Measurements from ENCODE around the gene SPAG17. TPM values are rescaled to one million over a fixed set of nuclear protein-coding genes. Genes with fewer than 3 reads are reported as not detected.

SPAG17 gene
- total RNA-seq, 4 donors from 2014 or later = 0.13 to 3.1 (median 1.4) TPM

DNA sequence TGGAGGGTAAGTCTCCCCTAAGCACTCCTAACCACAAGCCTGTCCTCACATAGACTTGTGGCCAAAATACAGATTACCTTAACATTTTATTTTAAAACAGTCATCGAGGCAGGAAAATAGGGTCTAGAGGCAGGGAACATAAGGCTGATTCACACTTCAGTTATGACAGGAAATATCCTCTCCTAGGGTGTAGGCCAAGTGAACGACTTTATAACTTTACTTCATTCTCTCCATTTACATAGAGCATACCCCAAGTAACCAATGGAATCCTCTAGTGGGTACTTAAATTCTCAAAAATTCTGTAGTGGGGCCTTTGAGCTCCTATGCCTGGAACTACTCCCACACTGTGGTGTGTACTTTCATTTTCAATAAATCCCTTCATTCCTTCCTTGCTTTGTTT, 142.5 kb downstream of the SPAG17 start:
- H3K27ac ChIP-seq = no peak overlapping the region
- H3K27me3 ChIP-seq = no peaks in the 10 kb centered on the region
- TF ChIP-seq, protein P1, sequence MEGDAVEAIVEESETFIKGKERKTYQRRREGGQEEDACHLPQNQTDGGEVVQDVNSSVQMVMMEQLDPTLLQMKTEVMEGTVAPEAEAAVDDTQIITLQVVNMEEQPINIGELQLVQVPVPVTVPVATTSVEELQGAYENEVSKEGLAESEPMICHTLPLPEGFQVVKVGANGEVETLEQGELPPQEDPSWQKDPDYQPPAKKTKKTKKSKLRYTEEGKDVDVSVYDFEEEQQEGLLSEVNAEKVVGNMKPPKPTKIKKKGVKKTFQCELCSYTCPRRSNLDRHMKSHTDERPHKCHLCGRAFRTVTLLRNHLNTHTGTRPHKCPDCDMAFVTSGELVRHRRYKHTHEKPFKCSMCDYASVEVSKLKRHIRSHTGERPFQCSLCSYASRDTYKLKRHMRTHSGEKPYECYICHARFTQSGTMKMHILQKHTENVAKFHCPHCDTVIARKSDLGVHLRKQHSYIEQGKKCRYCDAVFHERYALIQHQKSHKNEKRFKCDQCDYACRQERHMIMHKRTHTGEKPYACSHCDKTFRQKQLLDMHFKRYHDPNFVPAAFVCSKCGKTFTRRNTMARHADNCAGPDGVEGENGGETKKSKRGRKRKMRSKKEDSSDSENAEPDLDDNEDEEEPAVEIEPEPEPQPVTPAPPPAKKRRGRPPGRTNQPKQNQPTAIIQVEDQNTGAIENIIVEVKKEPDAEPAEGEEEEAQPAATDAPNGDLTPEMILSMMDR (IDR thresholded peaks at IDR 0.05) = no peak
- H3K4me1 ChIP-seq = no peaks in the 10 kb centered on the region
- no peaks in the 10 kb centered on the region for H3K9me3 ChIP-seq
- WGBS = 76% methylated on average over 2 of the region's 2 CpGs
- H3K36me3 ChIP-seq = no peaks in the 10 kb centered on the region
- H3K4me3 ChIP-seq = no peak overlapping the region
- no peak for DNase-seq (ENCODE audit: low spot score in 2 of 2)

DNA sequence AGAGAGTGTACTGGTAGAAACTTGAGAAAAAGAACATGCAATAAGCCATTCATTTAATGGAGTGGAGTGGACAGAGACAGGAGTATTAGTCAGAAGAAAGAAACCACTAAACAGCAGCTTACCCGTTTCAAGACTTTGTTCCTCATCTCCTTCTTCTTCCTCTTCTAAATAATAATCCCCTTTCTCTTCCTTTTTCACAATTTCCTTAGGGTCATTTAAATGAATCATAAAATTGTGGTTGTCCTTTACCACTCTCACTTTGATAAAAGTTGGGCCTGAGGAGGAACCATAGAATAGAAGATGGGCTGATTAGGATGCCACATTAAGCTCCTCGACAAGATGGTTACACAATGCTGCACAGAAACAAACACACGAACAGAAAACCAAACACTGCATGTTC, 145.9 kb downstream of the SPAG17 start:
- Histone ChIP-seq H3K36me3 (no peaks in the 10 kb centered on the region), H3K27ac (no peak overlapping the region), H3K4me3 (no peak overlapping the region), H3K9me3 (no peaks in the 10 kb centered on the region), H3K4me1 (no peaks in the 10 kb centered on the region), H3K27me3 (no peaks in the 10 kb centered on the region)
- TF ChIP-seq POLR2AphosphoS5 (IDR thresholded peaks at IDR 0.05) (no peak), EP300 (IDR thresholded peaks at IDR 0.05) (no peak)
- TF ChIP-seq, protein P1 (IDR thresholded peaks at IDR 0.05) = no peak
- 85% methylated on average over 3 of the region's 3 CpGs for WGBS
- DNase-seq (ENCODE audit: low spot score in 2 of 2) = no peak

DNA sequence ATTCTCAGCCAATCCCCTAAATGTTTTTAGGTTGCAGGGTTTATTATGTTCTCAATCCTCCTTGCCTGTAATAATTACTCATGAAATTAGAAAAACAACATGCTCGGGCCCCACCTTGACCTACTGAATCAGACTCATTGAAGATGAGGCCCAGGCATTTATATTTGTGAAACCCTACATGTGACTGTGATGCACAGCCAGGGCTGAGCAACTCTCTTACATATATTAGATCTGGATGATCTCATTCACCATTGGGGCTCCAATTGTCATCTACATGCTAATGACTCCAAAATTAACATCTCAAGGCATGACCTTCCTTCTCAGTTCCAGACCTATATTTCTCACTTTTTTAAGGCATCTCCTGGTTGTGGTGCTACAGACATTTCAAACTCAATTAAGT, 152.1 kb downstream of the SPAG17 start:
- Histone ChIP-seq H3K27ac (no peak overlapping the region), H3K4me3 (no peak overlapping the region), H3K9me3 (no peaks in the 10 kb centered on the region), H3K36me3 (no peaks in the 10 kb centered on the region), H3K4me1 (no peaks in the 10 kb centered on the region), H3K27me3 (no peaks in the 10 kb centered on the region)
- no peak for DNase-seq (ENCODE audit: low spot score in 2 of 2)
- WGBS = 100% methylated on average over 1 of the region's 1 CpG
- TF ChIP-seq POLR2AphosphoS5 (IDR thresholded peaks at IDR 0.05) = no peak
- no peak for TF ChIP-seq POLR2A (IDR thresholded peaks at IDR 0.05)
- TF ChIP-seq EP300 (IDR thresholded peaks at IDR 0.05) = no peak
- TF ChIP-seq, protein P1 (IDR thresholded peaks at IDR 0.05) = no peak

DNA sequence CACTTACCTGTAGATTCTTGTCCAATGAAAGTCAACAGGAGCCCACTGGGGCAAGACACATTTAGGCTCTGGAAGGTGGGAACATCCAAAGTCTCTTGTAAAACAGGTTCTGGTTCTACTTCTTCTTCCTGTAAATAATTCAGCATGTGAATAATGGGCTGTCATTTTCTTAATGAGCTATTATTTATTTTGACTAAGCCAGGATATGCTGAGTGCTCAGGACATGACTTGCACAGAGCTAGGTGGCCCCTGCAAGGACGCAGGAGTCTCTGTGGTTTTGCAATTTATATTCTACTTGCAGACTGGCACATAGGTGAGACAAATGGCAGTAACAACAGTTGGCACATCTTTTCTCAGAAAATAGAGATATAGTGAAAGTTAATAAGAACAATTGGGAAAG, 156.8 kb downstream of the SPAG17 start:
- Histone ChIP-seq H3K4me3 (no peak overlapping the region), H3K27ac (no peak overlapping the region)

DNA sequence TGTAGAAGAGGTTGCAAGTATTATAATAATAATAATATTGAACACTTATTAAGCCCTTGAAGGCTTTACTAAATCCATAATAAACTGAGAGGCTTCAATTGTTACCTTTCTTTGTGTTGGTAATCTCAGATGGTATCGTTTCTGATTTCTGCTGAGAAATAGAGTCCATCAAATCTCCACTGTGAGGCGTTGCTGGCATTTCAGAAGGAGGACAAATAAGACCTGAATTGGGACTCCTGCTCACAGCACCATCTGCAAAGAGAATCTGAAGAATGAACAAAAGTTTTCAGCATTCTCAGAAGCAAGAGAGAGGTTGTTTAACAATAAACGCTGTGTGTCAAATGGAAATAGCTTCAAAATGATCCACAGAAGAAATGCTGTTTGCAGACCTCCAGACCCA, 161.8 kb downstream of the SPAG17 start:
- DNase-seq (ENCODE audit: low spot score in 2 of 2) = no peak
- no peaks in the 10 kb centered on the region for H3K27me3 ChIP-seq
- WGBS = 67% methylated on average over 3 of the region's 3 CpGs
- H3K4me1 ChIP-seq = no peaks in the 10 kb centered on the region
- TF ChIP-seq POLR2A (IDR thresholded peaks at IDR 0.05) (no peak), EP300 (IDR thresholded peaks at IDR 0.05) (no peak), POLR2AphosphoS5 (IDR thresholded peaks at IDR 0.05) (no peak)
- TF ChIP-seq, protein P1 (IDR thresholded peaks at IDR 0.05) = no peak
- H3K9me3 ChIP-seq = no peaks in the 10 kb centered on the region
- H3K36me3 ChIP-seq = no peaks in the 10 kb centered on the region
- no peak overlapping the region for H3K4me3 ChIP-seq
- H3K27ac ChIP-seq = no peak overlapping the region

More for the DNA sequence above, 156.8 kb downstream of the SPAG17 start:
- H3K27me3 ChIP-seq = no peaks in the 10 kb centered on the region
- 46% methylated on average over 1 of the region's 1 CpG for WGBS
- no peaks in the 10 kb centered on the region for H3K9me3 ChIP-seq
- H3K4me1 ChIP-seq = no peaks in the 10 kb centered on the region
- DNase-seq (ENCODE audit: low spot score in 2 of 2) = no peak
- TF ChIP-seq POLR2AphosphoS5 (IDR thresholded peaks at IDR 0.05) = no peak
- no peak for TF ChIP-seq POLR2A (IDR thresholded peaks at IDR 0.05)
- TF ChIP-seq, protein P1 (IDR thresholded peaks at IDR 0.05) = no peak
- TF ChIP-seq EP300 (IDR thresholded peaks at IDR 0.05) = no peak
- no peaks in the 10 kb centered on the region for H3K36me3 ChIP-seq

All from suprapubic skin (tissue), 4 donors.